HG03135 (cell line): Measurements from ENCODE around the gene ATP6V0E1.

Experiments used
- ATAC-seq: cut with Tn5 transposase; IDR thresholded peaks from one replicate; pipeline ENCODE4 v1.9.1; 2021; ENCODE audit warnings: mild to moderate bottlenecking, moderate library complexity; ENCODE audit not compliant: unreplicated experiment

The ATP6V0E1 gene

GRCh38 chr5:172956228-172956627, 27.3 kb upstream of the ATP6V0E1 start:
- ATAC-seq, result no peak

- ATAC-seq, result no peak
These were observed 26.6 kb upstream of the ATP6V0E1 start for GRCh38 chr5:172956936-172957335.

- no peak for ATAC-seq
These were observed 26.1 kb upstream of the ATP6V0E1 start for GRCh38 chr5:172957458-172957857.

GRCh38 chr5:172958331-172959046, 25.1 kb upstream of the ATP6V0E1 start:
- ATAC-seq, result peak; percentile 65

- no peak for ATAC-seq
These were observed 23.5 kb upstream of the ATP6V0E1 start for GRCh38 chr5:172959824-172960799.

GRCh38 chr5:172969921-172970320, 13.7 kb upstream of the ATP6V0E1 start:
- no peak for ATAC-seq

GRCh38 chr5:172971482-172971881, 12.1 kb upstream of the ATP6V0E1 start:
- ATAC-seq, result no peak

- no peak for ATAC-seq
These were observed 11.0 kb upstream of the ATP6V0E1 start for GRCh38 chr5:172972552-172972951.

- no peak for ATAC-seq
These were observed 10.2 kb upstream of the ATP6V0E1 start for GRCh38 chr5:172973127-172973916.

- no peak for ATAC-seq
These were observed 9.6 kb upstream of the ATP6V0E1 start for GRCh38 chr5:172973931-172974330.

GRCh38 chr5:172975289-172975688, 8.3 kb upstream of the ATP6V0E1 start:
- ATAC-seq, result no peak

- ATAC-seq, result no peak
These were observed 3.8 kb upstream of the ATP6V0E1 start for GRCh38 chr5:172979778-172980177.

- ATAC-seq, result no peak
These were observed 1.6 kb upstream of the ATP6V0E1 start for GRCh38 chr5:172981931-172982330.

- ATAC-seq, result peak; percentile 75
These were observed 828 bp downstream of the ATP6V0E1 start for GRCh38 chr5:172984244-172984953.

- no peak for ATAC-seq
These were observed 2.0 kb downstream of the ATP6V0E1 start for GRCh38 chr5:172985596-172985995.

GRCh38 chr5:172988276-172988675, 4.7 kb downstream of the ATP6V0E1 start:
- ATAC-seq, result no peak

GRCh38 chr5:172990776-172991175, 7.2 kb downstream of the ATP6V0E1 start:
- ATAC-seq, result no peak

GRCh38 chr5:172994405-172994804, 10.8 kb downstream of the ATP6V0E1 start:
- no peak for ATAC-seq

GRCh38 chr5:172999372-172999973, 15.9 kb downstream of the ATP6V0E1 start:
- no peak for ATAC-seq

GRCh38 chr5:172999974-173000373, 16.4 kb downstream of the ATP6V0E1 start:
- no peak for ATAC-seq
